ENCODE measurements around the gene ZNHIT2. TPM values are rescaled to one million over a fixed set of nuclear protein-coding genes. Genes with fewer than 3 reads are reported as not detected.
"Not testable (repeated sequence)": the region's sequence is repeated elsewhere in the genome, so short reads cannot be mapped to it uniquely, and the experiment has no call there.

The ZNHIT2 gene
- total RNA-seq, 1 experiment from 2014 or later = 48.2 TPM

DNA sequence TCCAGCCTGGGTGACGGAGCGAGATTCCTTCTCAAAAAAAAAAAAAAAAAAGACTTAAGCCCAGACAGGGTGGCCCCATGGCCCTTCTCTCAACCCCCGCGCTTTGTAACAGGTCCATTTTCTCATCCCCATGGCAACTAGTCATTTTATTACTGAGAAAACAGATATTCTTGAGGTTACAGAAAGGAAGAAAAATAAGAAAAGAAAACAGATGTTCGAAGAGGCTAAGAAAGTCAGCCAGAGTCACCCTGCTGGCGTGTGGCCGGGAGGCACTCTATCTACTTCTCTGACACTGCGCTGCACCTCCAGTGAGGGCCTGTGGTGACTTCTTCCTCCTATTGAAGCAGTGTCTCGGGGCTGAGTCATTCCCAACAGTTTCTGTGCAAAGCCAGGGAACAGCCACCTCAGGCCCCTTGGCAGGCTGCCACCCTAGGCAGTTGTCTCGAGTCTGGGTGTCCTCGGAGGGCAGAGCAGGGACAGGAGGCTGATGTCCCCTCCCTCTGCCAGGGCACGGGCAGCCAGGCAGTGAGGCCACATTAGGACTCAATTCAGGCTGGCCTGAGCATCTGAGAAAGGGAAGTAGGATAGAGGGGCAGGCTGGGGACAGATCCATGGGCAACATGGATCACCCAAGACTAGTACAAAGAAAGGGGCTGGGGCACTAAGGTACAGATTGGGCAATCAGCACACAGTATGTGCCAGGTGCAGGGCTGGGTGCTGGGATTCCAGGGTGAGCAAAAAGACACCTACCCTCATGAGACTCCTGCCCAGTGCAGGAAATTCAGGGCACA lies 33.2 kb upstream of the ZNHIT2 start:
- peaks cover 18% of the 10 kb centered on the region for H3K4me1 ChIP-seq (ENCODE audit: insufficient read depth, low read length)
- ATAC-seq (peak; percentile 100), DNase-seq (peak; percentile 98)
- TF ChIP-seq EZH2 (IDR thresholded peaks at IDR 0.05; ENCODE audit: low read length, unreplicated experiment) = no peak
- TF ChIP-seq CTCF (conservative IDR thresholded peaks at IDR 0.05; ENCODE audit: low read depth, low read length) = no peak
- 0 out of 2 replicates have a peak, but pooled peaks have one; percentile 39 for TF ChIP-seq EZH2phosphoT487 (IDR thresholded peaks at IDR 0.05; ENCODE audit: borderline replicate concordance, low read length)
- H3K36me3 ChIP-seq (ENCODE audit: low read depth, low read length) = no peaks in the 10 kb centered on the region
- peak overlapping the region; percentile 47 for H3K27ac ChIP-seq (ENCODE audit: low read length)
- H4K20me1 ChIP-seq (ENCODE audit: low read length) = no peaks in the 10 kb centered on the region
- H3K9me2 ChIP-seq (replicated peaks; ENCODE audit: low read length) = no peaks in the 10 kb centered on the region
- no peaks in the 10 kb centered on the region for H3K79me2 ChIP-seq (ENCODE audit: low read length)
- ChIA-PET POLR2A (ENCODE audit: unreplicated experiment) (no interaction called here), CTCF (no interaction called here)
- peak overlapping the region; percentile 23; the same call in 1 of the 2 replicates for H3K4me3 ChIP-seq (ENCODE audit: low read length)
- no peaks in the 10 kb centered on the region for H3K27me3 ChIP-seq (ENCODE audit: low read length)
- H3F3A ChIP-seq (ENCODE audit: low read length, unreplicated experiment) = no peaks in the 10 kb centered on the region
- peak overlapping the region; percentile 74 for H3K4me2 ChIP-seq (ENCODE audit: low read length)
- BruUV-seq (replicated peaks) = no TSS peak
- no peaks in the 10 kb centered on the region for H3K9me3 ChIP-seq (ENCODE audit: low read length)
- peak overlapping the region; percentile 63 for H2AFZ ChIP-seq (ENCODE audit: low read length)
- intact Hi-C loops (cut with micrococcal nuclease) = no loop called here
- H3K9ac ChIP-seq (ENCODE audit: low read length) = no peak overlapping the region

DNA sequence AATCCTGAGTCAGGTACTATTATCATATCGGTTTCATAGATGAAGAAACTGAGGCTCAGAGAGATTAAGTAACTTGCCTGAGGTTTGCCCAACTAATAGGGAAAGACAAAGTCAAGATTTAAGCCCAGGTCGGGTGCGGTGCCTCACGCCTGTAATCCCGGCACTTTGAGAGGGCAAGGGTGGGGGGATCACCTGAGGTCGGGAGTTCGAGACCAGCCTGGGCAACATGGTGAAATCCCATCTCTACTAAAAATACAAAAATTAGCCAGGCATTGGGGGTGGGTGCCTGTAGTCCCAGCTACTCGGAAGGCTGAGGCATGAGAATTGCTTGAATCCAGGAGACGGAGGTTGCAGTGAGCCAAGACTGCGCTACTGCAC lies 32.6 kb upstream of the ZNHIT2 start:
- intact Hi-C loops (cut with micrococcal nuclease); CTCF ChIA-PET; ATAC-seq; BruUV-seq (replicated peaks); H3K9me3 ChIP-seq (ENCODE audit: low read length); H3K9me2 ChIP-seq (replicated peaks; ENCODE audit: low read length); H4K20me1 ChIP-seq (ENCODE audit: low read length); H3K9ac ChIP-seq (ENCODE audit: low read length); POLR2A ChIA-PET (ENCODE audit: unreplicated experiment); H3K36me3 ChIP-seq (ENCODE audit: low read depth, low read length); H3F3A ChIP-seq (ENCODE audit: low read length, unreplicated experiment); DNase-seq; H3K79me2 ChIP-seq (ENCODE audit: low read length); H3K27me3 ChIP-seq (ENCODE audit: low read length); H3K4me3 ChIP-seq (ENCODE audit: low read length): not testable (repeated sequence)
- H2AFZ ChIP-seq (ENCODE audit: low read length) = 0 out of 2 replicates have a peak overlapping the region, but pooled peaks have one; percentile 63
- H3K27ac ChIP-seq (ENCODE audit: low read length) = peak overlapping the region; percentile 29
- peaks cover 18% of the 10 kb centered on the region for H3K4me1 ChIP-seq (ENCODE audit: insufficient read depth, low read length)
- peak overlapping the region; percentile 74 for H3K4me2 ChIP-seq (ENCODE audit: low read length)

GRCh38 chr11:65148657-65149056 lies 31.2 kb upstream of the ZNHIT2 start:
- no peaks in the 10 kb centered on the region for H3K9me3 ChIP-seq (ENCODE audit: low read length)
- no TSS peak for BruUV-seq (replicated peaks)
- H3K4me2 ChIP-seq (ENCODE audit: low read length) = no peak overlapping the region
- H3K4me3 ChIP-seq (ENCODE audit: low read length) = no peak overlapping the region
- H3K36me3 ChIP-seq (ENCODE audit: low read depth, low read length) = no peaks in the 10 kb centered on the region
- TF ChIP-seq EZH2phosphoT487 (IDR thresholded peaks at IDR 0.05; ENCODE audit: borderline replicate concordance, low read length) (no peak), EZH2 (IDR thresholded peaks at IDR 0.05; ENCODE audit: low read length, unreplicated experiment) (no peak), CTCF (conservative IDR thresholded peaks at IDR 0.05; ENCODE audit: low read depth, low read length) (no peak)
- POLR2A ChIA-PET (ENCODE audit: unreplicated experiment) = no interaction called here
- intact Hi-C loops (cut with micrococcal nuclease) = no loop called here
- no peak for ATAC-seq
- DNase-seq = no peak
- CTCF ChIA-PET = no interaction called here
- H2AFZ ChIP-seq (ENCODE audit: low read length) = no peak overlapping the region
- H3K79me2 ChIP-seq (ENCODE audit: low read length) = no peaks in the 10 kb centered on the region
- H3K9me2 ChIP-seq (replicated peaks; ENCODE audit: low read length) = no peaks in the 10 kb centered on the region
- H3K4me1 ChIP-seq (ENCODE audit: insufficient read depth, low read length) = peaks cover 18% of the 10 kb centered on the region
- H3K27me3 ChIP-seq (ENCODE audit: low read length) = no peaks in the 10 kb centered on the region
- H3K9ac ChIP-seq (ENCODE audit: low read length) = no peak overlapping the region
- no peak overlapping the region for H3K27ac ChIP-seq (ENCODE audit: low read length)
- H4K20me1 ChIP-seq (ENCODE audit: low read length) = no peaks in the 10 kb centered on the region
- H3F3A ChIP-seq (ENCODE audit: low read length, unreplicated experiment) = no peaks in the 10 kb centered on the region
